DND-41 (cell line): Measurements from ENCODE around the gene TMEM119.

Source experiments
- CTCF ChIP-seq: IDR thresholded peaks from 2 replicates; pipeline ENCODE4 v1.5.1; 2012; ENCODE audit warnings: borderline replicate concordance, low read length, moderate library complexity, mild to moderate bottlenecking; ENCODE audit not compliant: poor library complexity, severe bottlenecking; ENCODE audit errors: extremely low read depth
- EZH2 ChIP-seq: IDR thresholded peaks from 3 replicates; pipeline ENCODE4 v1.6.1; 2012; ENCODE audit warnings: borderline replicate concordance, low read depth, mild to moderate bottlenecking, moderate library complexity, low read length, inconsistent platforms; ENCODE audit not compliant: severe bottlenecking

GRCh38 chr12:108571609-108572165 lies 26.2 kb downstream of the TMEM119 start:
- TF ChIP-seq CTCF (no peak), EZH2 (no peak)
